Transverse colon (tissue), 4 donors: ENCODE data around the gene CHMP4A. TPM values are rescaled to one million over a fixed set of nuclear protein-coding genes. Genes with fewer than 3 reads are reported as not detected.
A peak's percentile ranks its signal among the peaks of the same experiment; 100 is the strongest.

Experiments
- DNase-seq: peaks from one replicate; pipeline ENCODE4 v3.0.0-alpha.2; 2019
- H3K27ac ChIP-seq, 4 donors: fragments of 200-600 bp; sonication (generic); 2 replicates each; pipeline ENCODE4 v1.5.1; 2016 to 2018; ENCODE audit warnings: inconsistent platforms in 4 of 4
- H3K27me3 ChIP-seq: fragments of 200-600 bp; sonication (generic); 2 replicates; pipeline ENCODE4 v1.5.1; 2017; ENCODE audit warnings: inconsistent platforms
- H3K36me3 ChIP-seq, 4 donors: fragments of 200-600 bp; sonication (generic); 2 replicates each; pipeline ENCODE4 v1.5.1; 2017 to 2019; ENCODE audit warnings: inconsistent platforms in 4 of 4
- H3K4me1 ChIP-seq, 4 donors: fragments of 200-600 bp; sonication (generic); 2 replicates each; pipeline ENCODE4 v1.5.1; 2017 to 2020; ENCODE audit warnings: inconsistent platforms in 4 of 4
- H3K4me3 ChIP-seq, 4 donors: fragments of 200-600 bp; sonication (generic); 1 replicate in 1 of 4; 2 replicates in 3 of 4; pipeline versions ENCODE4 v1.5.1 to v1.6.1; 2017 to 2019; ENCODE audit warnings: inconsistent platforms in 4 of 4
- H3K9me3 ChIP-seq, 2 donors: fragments of 200-600 bp; sonication (generic); 2 replicates each; pipeline ENCODE4 v1.5.1; 2017 to 2019; ENCODE audit warnings: inconsistent platforms in 2 of 2
- EP300 ChIP-seq: sonication (generic); formaldehyde crosslinking; IDR thresholded peaks from one replicate; pipeline ENCODE4 v1.6.1; 2017; ENCODE audit warnings: antibody characterized with exemption, low read depth
- POLR2A ChIP-seq: fragments of 450-650 bp; IDR thresholded peaks from one replicate; pipeline ENCODE4 v1.6.1; 2016; ENCODE audit warnings: antibody characterized with exemption, mild to moderate bottlenecking, moderate library complexity
- POLR2AphosphoS5 ChIP-seq, 3 donors: sonication (generic); formaldehyde crosslinking; IDR thresholded peaks; one replicate each; pipeline ENCODE4 v1.6.1; 2016; ENCODE audit warnings: antibody characterized with exemption in 3 of 3
- WGBS, 2 donors: methylation state at CpG; one replicate each; pipeline ENCODE4 v1.1.5; 2018; ENCODE audit warnings: low coverage in 1 of 2; 5-methylcytosine and 5-hydroxymethylcytosine counted together
- in situ Hi-C, 4 donors: fragments of 200-750 bp; cut with MboI; loops; one replicate each; pipeline versions ENCODE4 v1.15.0 to v1.15.1; 2017; ENCODE audit warnings: low sequenced_read_pairs in 3 of 4, low pct_ligation_motif_present in 1 of 4, low pct_unique_long_range_greater_than_20kb in 1 of 4
- intact Hi-C: fragments of 100-400 bp; cut with DNase I; formaldehyde crosslinking; loops from one replicate; pipeline ENCODE4 v1.15.1; 2023; ENCODE audit warnings: low total_unique reads
- total RNA-seq, 4 donors: library from RNA; depleted of rRNA; stranded (reverse); fragments of >200 nt; gene quantifications; one replicate each; pipeline ENCODE4 v1.1.0, GENCODE V29; 2016
- TF ChIP-seq, protein P1 (sequence below), 5 experiments: fragments of 200-600 bp in 3 of 5; fragments of 450-650 bp in 2 of 5; sonication (generic) in 3 of 5; IDR thresholded peaks; 1 replicate in 2 of 5; 2 replicates in 3 of 5; pipeline ENCODE4 v1.5.1; 2016 to 2017; ENCODE audit warnings: antibody characterized with exemption in 5 of 5, inconsistent platforms in 3 of 5, mild to moderate bottlenecking in 2 of 5, moderate library complexity in 1 of 5

CHMP4A gene
- total RNA-seq, 4 donors from 2014 or later, result 7.0 to 81.3 (median 59.0) TPM

- Histone ChIP-seq H3K9me3 (no peaks in the 10 kb centered on the region), H3K27ac (peak within 1 kb of the TSS; percentile 86 to 96 (median 92)), H3K36me3 (peaks cover 0 to 12% (median 6%) of the 10 kb centered on the region in 4 donors), H3K4me3 (peak within 1 kb of the TSS; percentile 55 to 87 (median 74)), H3K27me3 (no peaks in the 10 kb centered on the region), H3K4me1 (peaks cover 16 to 29% (median 23%) of the 10 kb centered on the region in 4 donors)
- DNase-seq, result no peak
- intact Hi-C loops, result loop anchor here (5.0 kb wide), 1 partner anchor 209 kb away; the partner anchor contains the start of gene SDR39U1
- WGBS, 2 donors, result 5 to 71% methylated on average over 1 to 38 of the region's 38 CpGs
- TF ChIP-seq EP300 (no peak), POLR2A (peak; percentile 22), POLR2AphosphoS5 (IDR thresholded peaks at IDR 0.05) (peak in 2 of 3 donors; percentile 61 to 62)
- TF ChIP-seq, protein P1, sequence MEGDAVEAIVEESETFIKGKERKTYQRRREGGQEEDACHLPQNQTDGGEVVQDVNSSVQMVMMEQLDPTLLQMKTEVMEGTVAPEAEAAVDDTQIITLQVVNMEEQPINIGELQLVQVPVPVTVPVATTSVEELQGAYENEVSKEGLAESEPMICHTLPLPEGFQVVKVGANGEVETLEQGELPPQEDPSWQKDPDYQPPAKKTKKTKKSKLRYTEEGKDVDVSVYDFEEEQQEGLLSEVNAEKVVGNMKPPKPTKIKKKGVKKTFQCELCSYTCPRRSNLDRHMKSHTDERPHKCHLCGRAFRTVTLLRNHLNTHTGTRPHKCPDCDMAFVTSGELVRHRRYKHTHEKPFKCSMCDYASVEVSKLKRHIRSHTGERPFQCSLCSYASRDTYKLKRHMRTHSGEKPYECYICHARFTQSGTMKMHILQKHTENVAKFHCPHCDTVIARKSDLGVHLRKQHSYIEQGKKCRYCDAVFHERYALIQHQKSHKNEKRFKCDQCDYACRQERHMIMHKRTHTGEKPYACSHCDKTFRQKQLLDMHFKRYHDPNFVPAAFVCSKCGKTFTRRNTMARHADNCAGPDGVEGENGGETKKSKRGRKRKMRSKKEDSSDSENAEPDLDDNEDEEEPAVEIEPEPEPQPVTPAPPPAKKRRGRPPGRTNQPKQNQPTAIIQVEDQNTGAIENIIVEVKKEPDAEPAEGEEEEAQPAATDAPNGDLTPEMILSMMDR (IDR thresholded peaks at IDR 0.05), result no peak
- in situ Hi-C loops, result loop anchor here in 3 of 4 donors (25.0 kb wide), 1 partner anchor 204 kb away; the partner anchor contains the start of genes CBLN3 (in 3 of the 3), KHNYN (in 3 of the 3) and SDR39U1 (in 3 of the 3)
Observed at GRCh38 chr14:24232645-24233537, 19.6 kb upstream of the CHMP4A start, which contains the start of gene GMPR2. Gene GMPR2 (plus strand): TSS chr14:24232929. CDS start chr14:24233254, 325 bp downstream.

DNA sequence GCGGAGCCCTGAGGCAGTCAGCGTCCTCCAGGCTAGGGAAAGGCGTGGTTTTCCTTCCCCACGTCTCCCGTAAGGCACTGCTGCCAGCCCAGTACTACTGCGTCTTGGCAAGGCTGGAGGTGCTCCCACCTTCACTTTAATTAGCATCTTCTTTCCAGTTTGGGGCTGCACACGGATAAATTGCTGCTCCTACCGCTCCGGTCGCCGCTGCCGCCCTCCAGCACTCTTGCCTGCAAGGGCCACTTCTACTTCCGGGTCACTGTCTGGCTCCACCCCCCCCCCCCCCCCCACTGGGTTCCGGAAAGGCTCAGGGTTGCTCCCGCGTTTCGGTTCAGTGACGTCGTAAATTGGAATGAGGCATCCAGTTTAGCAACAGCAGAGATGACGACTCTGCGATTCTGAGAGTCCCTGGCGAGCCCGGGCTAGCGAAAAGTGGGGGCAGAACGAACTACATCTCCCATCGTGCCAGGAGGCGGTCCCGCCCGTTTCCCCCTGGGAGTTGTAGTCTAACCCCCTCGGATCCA lies 18.9 kb upstream of the CHMP4A start, which contains the start of gene NEDD8:
NEDD8 (minus strand) TSS at position 247 of the 524 bp plus-strand sequence; CDS start at position 147, 100 bp downstream.
- Histone ChIP-seq H3K27me3 (no peaks in the 10 kb centered on the region), H3K36me3 (peaks cover 0 to 14% (median 3%) of the 10 kb centered on the region in 4 donors), H3K4me1 (peaks cover 16 to 29% (median 23%) of the 10 kb centered on the region in 4 donors), H3K4me3 (peak within 1 kb of the TSS; percentile 55 to 87 (median 74)), H3K27ac (peak within 1 kb of the TSS; percentile 86 to 96 (median 92)), H3K9me3 (no peaks in the 10 kb centered on the region)
- TF ChIP-seq, protein P1 (IDR thresholded peaks at IDR 0.05), result no peak
- no peak for TF ChIP-seq EP300
- peak; percentile 69 for TF ChIP-seq POLR2A
- peak; percentile 60 to 73 (median 61) for TF ChIP-seq POLR2AphosphoS5 (IDR thresholded peaks at IDR 0.05)
- peak; percentile 93 for DNase-seq
- WGBS, 2 donors, result 0 to 1% methylated on average over 7 to 28 of the region's 30 CpGs
- in situ Hi-C loops, result loop anchor here in 3 of 4 donors (25.0 kb wide), 1 partner anchor 205 kb away; the partner anchor contains the start of genes CBLN3 (in 3 of the 3), KHNYN (in 3 of the 3) and SDR39U1 (in 3 of the 3)
- intact Hi-C loops, result loop anchor here (5.0 kb wide), 1 partner anchor 210 kb away; the partner anchor contains the start of gene SDR39U1

DNA sequence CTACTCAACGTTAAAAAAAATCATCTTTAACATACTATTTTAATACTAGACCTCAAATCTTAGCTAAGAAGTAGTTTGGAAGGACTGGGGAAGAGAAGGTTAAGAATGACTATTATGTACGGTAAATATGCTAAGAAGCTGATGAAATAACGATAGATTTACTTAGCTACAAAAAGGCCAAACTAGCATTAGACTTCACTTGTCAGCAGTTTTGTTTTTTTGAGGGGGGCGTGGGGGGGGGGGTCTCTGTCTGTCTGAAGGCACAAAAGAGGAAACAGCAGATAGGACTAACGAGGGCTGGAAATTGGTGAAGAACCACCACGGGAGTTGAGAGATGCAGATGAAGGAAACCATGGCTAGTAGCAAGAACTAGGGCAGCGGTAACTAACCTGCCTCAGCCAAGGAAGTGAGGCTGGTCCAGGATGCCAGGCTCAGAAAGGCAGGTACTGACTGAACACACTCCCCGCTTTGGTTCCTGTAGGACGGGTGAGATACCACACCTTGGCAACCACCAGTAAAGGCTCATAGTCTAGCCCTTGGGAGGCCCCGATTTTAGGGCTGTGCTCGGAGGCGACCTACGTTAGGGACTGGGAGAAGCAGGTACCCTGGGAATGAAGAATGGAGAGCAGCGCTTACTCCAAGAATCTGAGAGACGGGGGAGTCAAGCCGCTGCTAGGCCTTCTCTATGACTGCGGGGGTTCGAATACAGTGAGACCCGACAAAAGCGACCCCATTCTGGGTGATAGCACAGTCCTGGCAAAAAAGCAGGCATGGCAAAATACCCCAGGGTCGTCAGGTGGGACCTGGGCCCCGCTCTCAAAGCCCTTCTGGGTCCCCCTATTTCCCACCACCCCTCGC lies 18.2 kb upstream of the CHMP4A start:
- intact Hi-C loops, result loop anchor here (5.0 kb wide), 1 partner anchor 211 kb away; the partner anchor contains the start of gene SDR39U1
- in situ Hi-C loops, result loop anchor here in 3 of 4 donors (25.0 kb wide), 1 partner anchor 206 kb away; the partner anchor contains the start of genes CBLN3 (in 3 of the 3), KHNYN (in 3 of the 3) and SDR39U1 (in 3 of the 3)
- TF ChIP-seq, protein P1 (IDR thresholded peaks at IDR 0.05), result no peak
- TF ChIP-seq EP300 (no peak), POLR2A (no peak), POLR2AphosphoS5 (IDR thresholded peaks at IDR 0.05) (no peak)
- H3K4me1 ChIP-seq, result peaks cover 16 to 29% (median 23%) of the 10 kb centered on the region in 4 donors
- H3K36me3 ChIP-seq, result peaks cover 0 to 14% (median 0%) of the 10 kb centered on the region in 4 donors
- DNase-seq, result peak; percentile 28
- H3K9me3 ChIP-seq, result no peaks in the 10 kb centered on the region
- H3K27me3 ChIP-seq, result no peaks in the 10 kb centered on the region
- H3K27ac ChIP-seq, result peak overlapping the region; percentile 86 to 96 (median 92)
- WGBS, 2 donors, result 11 to 13% methylated on average over 11 to 22 of the region's 23 CpGs
- peak overlapping the region; percentile 55 to 87 (median 74) for H3K4me3 ChIP-seq
